Keratinocyte (primary cell): ENCODE measurements around the gene NEURL4. TPM values are rescaled to one million over a fixed set of nuclear protein-coding genes. Genes with fewer than 3 reads are reported as not detected.
A peak's percentile ranks its signal among the peaks of the same experiment; 100 is the strongest.

Source experiments
- DNase-seq: peaks from one replicate; pipeline ENCODE4 v3.0.0-alpha.2; 2011; ENCODE audit warnings: low read depth, missing footprints, low spot score
- FAIRE-seq: peaks from 2 replicates; lab custom pipeline; 2011; peaks lifted over from hg19 to GRCh38; lab: Jason Lieb, UNC
- H2AFZ ChIP-seq: 2 replicates; pipeline ENCODE4 v1.6.0; 2012; ENCODE audit warnings: low read length, control low read depth, inconsistent platforms; ENCODE audit not compliant: control insufficient read depth
- H3K27ac ChIP-seq: 2 replicates; pipeline ENCODE4 v1.5.1; 2011; ENCODE audit warnings: low read length; ENCODE audit not compliant: control insufficient read depth, insufficient read depth
- H3K27me3 ChIP-seq: 3 replicates; pipeline ENCODE4 v1.6.0; 2011; ENCODE audit warnings: low read length; ENCODE audit not compliant: control insufficient read depth, insufficient read depth; ENCODE audit errors: extremely low read depth
- H3K36me3 ChIP-seq, 2 experiments: 2 replicates in 1 of 2; 3 replicates in 1 of 2; pipeline ENCODE4 v1.5.1; 2011; ENCODE audit warnings: low read length in 2 of 2, mild to moderate bottlenecking in 1 of 2; ENCODE audit not compliant: control insufficient read depth in 2 of 2, insufficient read depth in 2 of 2; ENCODE audit errors: extremely low read depth in 1 of 2
- H3K4me1 ChIP-seq: 3 replicates; pipeline ENCODE4 v1.5.1; 2011; ENCODE audit warnings: low read length; ENCODE audit not compliant: control insufficient read depth, insufficient read depth; ENCODE audit errors: extremely low read depth
- H3K4me2 ChIP-seq: 3 replicates; pipeline ENCODE4 v1.6.0; 2011; ENCODE audit warnings: low read depth, low read length; ENCODE audit not compliant: control insufficient read depth, insufficient read depth; ENCODE audit errors: extremely low read depth
- H3K4me3 ChIP-seq, 3 experiments: fragments of 200-600 bp in 1 of 3; sonication (generic) in 1 of 3; 2 replicates in 2 of 3; 3 replicates in 1 of 3; pipeline ENCODE4 v1.5.1; 2011 to 2016; ENCODE audit warnings: low read length in 3 of 3, mild to moderate bottlenecking in 3 of 3, control low read depth in 2 of 3, inconsistent platforms in 1 of 3, low read depth in 1 of 3, mixed read lengths in 1 of 3, mixed run types in 1 of 3, moderate library complexity in 1 of 3; ENCODE audit not compliant: control insufficient read depth in 2 of 3, insufficient read depth in 2 of 3; ENCODE audit errors: extremely low read depth in 1 of 3
- H3K79me2 ChIP-seq: 2 replicates; pipeline ENCODE4 v1.6.0; 2012; ENCODE audit warnings: low read length; ENCODE audit not compliant: control insufficient read depth, insufficient read depth
- H3K9ac ChIP-seq: 3 replicates; pipeline ENCODE4 v1.6.0; 2011; ENCODE audit warnings: low read length; ENCODE audit not compliant: control insufficient read depth, insufficient read depth; ENCODE audit errors: extremely low read depth
- H3K9me1 ChIP-seq: 3 replicates; pipeline ENCODE4 v1.6.0; 2011; ENCODE audit warnings: low read length; ENCODE audit not compliant: control insufficient read depth, insufficient read depth; ENCODE audit errors: extremely low read depth
- H3K9me3 ChIP-seq: 2 replicates; pipeline ENCODE4 v1.5.1; 2012; ENCODE audit warnings: low read depth, low read length; ENCODE audit not compliant: control insufficient read depth
- H4K20me1 ChIP-seq: 3 replicates; pipeline ENCODE4 v1.6.0; 2011; ENCODE audit warnings: low read length; ENCODE audit not compliant: control insufficient read depth, insufficient read depth; ENCODE audit errors: extremely low read depth
- EZH2 ChIP-seq: IDR thresholded peaks from one replicate; pipeline ENCODE4 v1.6.1; 2012; ENCODE audit warnings: inconsistent platforms, mild to moderate bottlenecking, low read length, moderate library complexity
- dilution Hi-C: fragments of 300-500 bp; cut with MboI; formaldehyde crosslinking; loops from one replicate; pipeline ENCODE4 v1.7.0; 2020; ENCODE audit warnings: low sequenced_read_pairs; ENCODE audit not compliant: extremely low pct_ligation_motif_present
- polyA plus RNA-seq, 5 experiments: library from polyadenylated mRNA; depleted of rRNA in 3 of 5; stranded (reverse) in 3 of 5; stranded (forward) in 1 of 5; unstranded in 1 of 5; fragments of >200 nt; gene quantifications; 1 replicate in 1 of 5; 2 replicates in 3 of 5; 3 replicates in 1 of 5; pipeline versions ENCODE4 v1.2.1 to v1.2.3, GENCODE V29; 2011 to 2012; ENCODE audit warnings: missing spikeins in 2 of 5, low read depth in 1 of 5, low replicate concordance in 1 of 5
- TF ChIP-seq, protein P1 (sequence below), 3 experiments: IDR thresholded peaks in 1 of 3; conservative IDR thresholded peaks in 1 of 3; optimal IDR thresholded peaks in 1 of 3; 2 replicates in 2 of 3; 3 replicates in 1 of 3; pipeline versions ENCODE3 to v1.5.1; 2011; ENCODE audit warnings: low read length in 3 of 3, mild to moderate bottlenecking in 3 of 3, moderate library complexity in 2 of 3, control low read depth in 1 of 3, inconsistent platforms in 1 of 3; ENCODE audit not compliant: insufficient read depth in 2 of 3; ENCODE audit errors: extremely low read depth in 1 of 3

The NEURL4 gene
- polyA plus RNA-seq, 1 donor (not counting 4 experiments of a cell fraction or from before 2014, with no cell fraction given): 11.3 TPM

DNA sequence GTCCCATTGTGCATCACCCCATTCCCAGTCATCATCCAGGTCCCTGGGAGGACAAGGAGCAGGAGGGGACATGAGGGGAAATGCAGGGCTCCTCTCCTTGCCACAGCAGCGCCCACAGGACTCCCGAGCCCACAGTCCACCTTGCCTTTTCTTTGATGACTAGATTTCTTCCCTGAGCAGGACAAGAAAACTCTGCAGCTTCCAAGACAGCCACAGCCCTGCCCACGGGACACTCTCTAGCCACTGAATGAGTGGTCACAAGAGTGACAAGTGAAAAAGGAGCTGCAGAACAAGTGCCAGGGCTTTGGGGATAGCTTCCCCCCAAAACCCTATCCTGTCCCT, 4.7 kb downstream of the NEURL4 start:
- Histone ChIP-seq H3K4me1 (peaks cover 5% of the 10 kb centered on the region), H3K9me3 (no peaks in the 10 kb centered on the region), H4K20me1 (no peaks in the 10 kb centered on the region), H2AFZ (no peak overlapping the region), H3K9ac (no peak overlapping the region), H3K27ac (no peak overlapping the region), H3K9me1 (peaks cover 2% of the 10 kb centered on the region), H3K79me2 (peaks cover 17% of the 10 kb centered on the region), H3K36me3 (peaks cover 39 to 62% of the 10 kb centered on the region in 2 experiments), H3K4me2 (no peak overlapping the region), H3K27me3 (no peaks in the 10 kb centered on the region), H3K4me3 (no peak overlapping the region)
- dilution Hi-C loops: no loop called here
- FAIRE-seq (no peak), DNase-seq (no peak)
- TF ChIP-seq EZH2: no peak
- TF ChIP-seq, protein P1, sequence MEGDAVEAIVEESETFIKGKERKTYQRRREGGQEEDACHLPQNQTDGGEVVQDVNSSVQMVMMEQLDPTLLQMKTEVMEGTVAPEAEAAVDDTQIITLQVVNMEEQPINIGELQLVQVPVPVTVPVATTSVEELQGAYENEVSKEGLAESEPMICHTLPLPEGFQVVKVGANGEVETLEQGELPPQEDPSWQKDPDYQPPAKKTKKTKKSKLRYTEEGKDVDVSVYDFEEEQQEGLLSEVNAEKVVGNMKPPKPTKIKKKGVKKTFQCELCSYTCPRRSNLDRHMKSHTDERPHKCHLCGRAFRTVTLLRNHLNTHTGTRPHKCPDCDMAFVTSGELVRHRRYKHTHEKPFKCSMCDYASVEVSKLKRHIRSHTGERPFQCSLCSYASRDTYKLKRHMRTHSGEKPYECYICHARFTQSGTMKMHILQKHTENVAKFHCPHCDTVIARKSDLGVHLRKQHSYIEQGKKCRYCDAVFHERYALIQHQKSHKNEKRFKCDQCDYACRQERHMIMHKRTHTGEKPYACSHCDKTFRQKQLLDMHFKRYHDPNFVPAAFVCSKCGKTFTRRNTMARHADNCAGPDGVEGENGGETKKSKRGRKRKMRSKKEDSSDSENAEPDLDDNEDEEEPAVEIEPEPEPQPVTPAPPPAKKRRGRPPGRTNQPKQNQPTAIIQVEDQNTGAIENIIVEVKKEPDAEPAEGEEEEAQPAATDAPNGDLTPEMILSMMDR (optimal IDR thresholded peaks at IDR 0.05 in 1 of 3, IDR thresholded peaks at IDR 0.05 in 1 of 3, conservative IDR thresholded peaks at IDR 0.05 in 1 of 3; ENCODE audit: extremely low read depth in 1 of 3, insufficient read depth in 2 of 3, low read length in 3 of 3): no peak

DNA sequence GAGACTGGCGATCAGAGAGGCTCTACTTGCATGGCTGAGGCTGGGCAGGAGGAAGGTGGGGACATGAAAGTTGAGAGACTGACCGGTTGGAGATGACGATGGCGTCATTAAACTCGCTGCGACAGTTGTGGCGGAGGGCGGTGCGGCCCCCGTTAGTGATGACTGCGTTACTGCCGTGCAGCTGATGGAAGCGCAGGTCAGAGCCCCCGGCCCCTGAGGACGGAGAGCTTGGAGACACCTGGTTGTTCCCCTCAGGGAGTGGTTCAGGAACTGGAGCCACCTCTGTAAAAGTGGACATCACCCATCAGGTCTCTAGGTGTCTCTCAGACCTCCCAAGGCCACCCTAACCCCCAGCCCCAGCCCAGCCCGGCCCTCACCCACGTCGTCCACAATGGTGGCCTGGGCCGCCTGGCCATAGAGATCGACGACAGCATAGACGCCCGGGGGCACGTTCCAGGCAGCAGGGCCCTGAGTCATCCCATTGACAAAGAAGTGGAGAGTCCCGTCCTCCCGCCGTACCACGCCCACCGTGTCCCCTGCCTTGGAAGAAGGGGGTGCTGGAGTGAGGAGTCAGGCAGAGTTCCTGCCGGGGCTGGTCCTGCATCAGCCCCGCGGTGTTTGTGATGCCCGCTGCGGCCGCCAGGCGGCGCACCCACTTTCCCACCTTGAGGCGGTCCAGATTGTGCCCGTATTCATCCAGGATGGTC, 5.3 kb downstream of the NEURL4 start:
- Histone ChIP-seq H3K4me2 (no peak overlapping the region), H3K27ac (no peak overlapping the region), H3K79me2 (peaks cover 16% of the 10 kb centered on the region), H3K36me3 (peaks cover 39 to 62% of the 10 kb centered on the region in 2 experiments), H3K9ac (no peak overlapping the region), H4K20me1 (no peaks in the 10 kb centered on the region), H2AFZ (no peak overlapping the region), H3K4me1 (peaks cover 5% of the 10 kb centered on the region), H3K27me3 (no peaks in the 10 kb centered on the region), H3K4me3 (no peak overlapping the region), H3K9me1 (peaks cover 2% of the 10 kb centered on the region), H3K9me3 (no peaks in the 10 kb centered on the region)
- no peak for TF ChIP-seq EZH2
- TF ChIP-seq, protein P1 (optimal IDR thresholded peaks at IDR 0.05 in 1 of 3, IDR thresholded peaks at IDR 0.05 in 1 of 3, conservative IDR thresholded peaks at IDR 0.05 in 1 of 3; ENCODE audit: extremely low read depth in 1 of 3, insufficient read depth in 2 of 3, low read length in 3 of 3): peak; percentile 90 to 93 (median 93)
- FAIRE-seq (no peak), DNase-seq (no peak)
- dilution Hi-C loops: no loop called here
